Transverse colon (tissue), 4 donors: Measurements from ENCODE around the gene FBXO40. TPM values are rescaled to one million over a fixed set of nuclear protein-coding genes. Genes with fewer than 3 reads are reported as not detected.

ENCODE experiments used
- DNase-seq: peaks from one replicate; pipeline ENCODE4 v3.0.0-alpha.2; 2019
- H3K27ac ChIP-seq, 4 donors: fragments of 200-600 bp; sonication (generic); 2 replicates each; pipeline ENCODE4 v1.5.1; 2016 to 2018; ENCODE audit warnings: inconsistent platforms in 4 of 4
- H3K27me3 ChIP-seq: fragments of 200-600 bp; sonication (generic); 2 replicates; pipeline ENCODE4 v1.5.1; 2017; ENCODE audit warnings: inconsistent platforms
- H3K36me3 ChIP-seq, 4 donors: fragments of 200-600 bp; sonication (generic); 2 replicates each; pipeline ENCODE4 v1.5.1; 2017 to 2019; ENCODE audit warnings: inconsistent platforms in 4 of 4
- H3K4me1 ChIP-seq, 4 donors: fragments of 200-600 bp; sonication (generic); 2 replicates each; pipeline ENCODE4 v1.5.1; 2017 to 2020; ENCODE audit warnings: inconsistent platforms in 4 of 4
- H3K4me3 ChIP-seq, 4 donors: fragments of 200-600 bp; sonication (generic); 1 replicate in 1 of 4; 2 replicates in 3 of 4; pipeline versions ENCODE4 v1.5.1 to v1.6.1; 2017 to 2019; ENCODE audit warnings: inconsistent platforms in 4 of 4
- H3K9me3 ChIP-seq, 2 donors: fragments of 200-600 bp; sonication (generic); 2 replicates each; pipeline ENCODE4 v1.5.1; 2017 to 2019; ENCODE audit warnings: inconsistent platforms in 2 of 2
- EP300 ChIP-seq: sonication (generic); formaldehyde crosslinking; IDR thresholded peaks from one replicate; pipeline ENCODE4 v1.6.1; 2017; ENCODE audit warnings: antibody characterized with exemption, low read depth
- POLR2A ChIP-seq: fragments of 450-650 bp; IDR thresholded peaks from one replicate; pipeline ENCODE4 v1.6.1; 2016; ENCODE audit warnings: antibody characterized with exemption, mild to moderate bottlenecking, moderate library complexity
- POLR2AphosphoS5 ChIP-seq, 3 donors: sonication (generic); formaldehyde crosslinking; IDR thresholded peaks; one replicate each; pipeline ENCODE4 v1.6.1; 2016; ENCODE audit warnings: antibody characterized with exemption in 3 of 3
- WGBS, 2 donors: methylation state at CpG; one replicate each; pipeline ENCODE4 v1.1.5; 2018; ENCODE audit warnings: low coverage in 1 of 2; 5-methylcytosine and 5-hydroxymethylcytosine counted together
- in situ Hi-C, 4 donors: fragments of 200-750 bp; cut with MboI; loops; one replicate each; pipeline versions ENCODE4 v1.15.0 to v1.15.1; 2017; ENCODE audit warnings: low sequenced_read_pairs in 3 of 4, low pct_ligation_motif_present in 1 of 4, low pct_unique_long_range_greater_than_20kb in 1 of 4
- intact Hi-C: fragments of 100-400 bp; cut with DNase I; formaldehyde crosslinking; loops from one replicate; pipeline ENCODE4 v1.15.1; 2023; ENCODE audit warnings: low total_unique reads
- total RNA-seq, 4 donors: library from RNA; depleted of rRNA; stranded (reverse); fragments of >200 nt; gene quantifications; one replicate each; pipeline ENCODE4 v1.1.0, GENCODE V29; 2016
- TF ChIP-seq, protein P1 (sequence below), 5 experiments: fragments of 200-600 bp in 3 of 5; fragments of 450-650 bp in 2 of 5; sonication (generic) in 3 of 5; IDR thresholded peaks; 1 replicate in 2 of 5; 2 replicates in 3 of 5; pipeline ENCODE4 v1.5.1; 2016 to 2017; ENCODE audit warnings: antibody characterized with exemption in 5 of 5, inconsistent platforms in 3 of 5, mild to moderate bottlenecking in 2 of 5, moderate library complexity in 1 of 5

FBXO40 gene
- total RNA-seq, 4 donors from 2014 or later, result not detected

DNA sequence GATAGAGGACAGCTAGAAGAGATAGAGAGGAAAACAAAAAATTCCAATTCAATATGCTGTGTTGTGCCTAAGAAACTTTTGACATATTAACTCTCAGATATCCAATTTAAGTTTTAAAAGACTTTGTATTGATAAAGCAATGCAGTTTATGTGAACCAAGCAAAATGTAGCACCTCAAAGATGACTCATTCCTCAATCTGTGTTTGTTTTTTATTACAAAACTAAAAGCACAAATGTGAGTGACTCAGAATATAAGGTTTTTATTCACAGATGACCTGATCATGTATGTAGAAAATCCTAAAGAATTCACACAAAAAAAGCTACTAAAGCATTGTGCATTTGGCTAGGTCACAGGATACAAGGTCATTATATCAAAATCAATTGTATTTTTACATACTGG is 56.5 kb downstream of the FBXO40 start:
- no peak for DNase-seq
- no peak overlapping the region for H3K4me3 ChIP-seq
- no peaks in the 10 kb centered on the region for H3K9me3 ChIP-seq
- intact Hi-C loops (no loop called here), in situ Hi-C loops (no loop called here)
- H3K36me3 ChIP-seq, result no peaks in the 10 kb centered on the region
- H3K4me1 ChIP-seq, result peaks cover 0 to 7% (median 0%) of the 10 kb centered on the region in 4 donors
- H3K27me3 ChIP-seq, result no peaks in the 10 kb centered on the region
- no peak overlapping the region for H3K27ac ChIP-seq
- TF ChIP-seq POLR2A (no peak), POLR2AphosphoS5 (IDR thresholded peaks at IDR 0.05) (no peak), EP300 (no peak)
- TF ChIP-seq, protein P1, sequence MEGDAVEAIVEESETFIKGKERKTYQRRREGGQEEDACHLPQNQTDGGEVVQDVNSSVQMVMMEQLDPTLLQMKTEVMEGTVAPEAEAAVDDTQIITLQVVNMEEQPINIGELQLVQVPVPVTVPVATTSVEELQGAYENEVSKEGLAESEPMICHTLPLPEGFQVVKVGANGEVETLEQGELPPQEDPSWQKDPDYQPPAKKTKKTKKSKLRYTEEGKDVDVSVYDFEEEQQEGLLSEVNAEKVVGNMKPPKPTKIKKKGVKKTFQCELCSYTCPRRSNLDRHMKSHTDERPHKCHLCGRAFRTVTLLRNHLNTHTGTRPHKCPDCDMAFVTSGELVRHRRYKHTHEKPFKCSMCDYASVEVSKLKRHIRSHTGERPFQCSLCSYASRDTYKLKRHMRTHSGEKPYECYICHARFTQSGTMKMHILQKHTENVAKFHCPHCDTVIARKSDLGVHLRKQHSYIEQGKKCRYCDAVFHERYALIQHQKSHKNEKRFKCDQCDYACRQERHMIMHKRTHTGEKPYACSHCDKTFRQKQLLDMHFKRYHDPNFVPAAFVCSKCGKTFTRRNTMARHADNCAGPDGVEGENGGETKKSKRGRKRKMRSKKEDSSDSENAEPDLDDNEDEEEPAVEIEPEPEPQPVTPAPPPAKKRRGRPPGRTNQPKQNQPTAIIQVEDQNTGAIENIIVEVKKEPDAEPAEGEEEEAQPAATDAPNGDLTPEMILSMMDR (IDR thresholded peaks at IDR 0.05), result no peak

GRCh38 chr3:121651684-121652083 is 58.5 kb downstream of the FBXO40 start:
- no peak for DNase-seq
- H3K4me3 ChIP-seq, result no peak overlapping the region
- in situ Hi-C loops (no loop called here), intact Hi-C loops (no loop called here)
- no peak for TF ChIP-seq POLR2A
- TF ChIP-seq EP300, result no peak
- TF ChIP-seq, protein P1 (IDR thresholded peaks at IDR 0.05), result no peak
- TF ChIP-seq POLR2AphosphoS5 (IDR thresholded peaks at IDR 0.05), result no peak
- H3K4me1 ChIP-seq, result peaks cover 0 to 7% (median 0%) of the 10 kb centered on the region in 4 donors
- no peaks in the 10 kb centered on the region for H3K9me3 ChIP-seq
- H3K36me3 ChIP-seq, result no peaks in the 10 kb centered on the region
- H3K27me3 ChIP-seq, result no peaks in the 10 kb centered on the region
- H3K27ac ChIP-seq, result no peak overlapping the region

DNA sequence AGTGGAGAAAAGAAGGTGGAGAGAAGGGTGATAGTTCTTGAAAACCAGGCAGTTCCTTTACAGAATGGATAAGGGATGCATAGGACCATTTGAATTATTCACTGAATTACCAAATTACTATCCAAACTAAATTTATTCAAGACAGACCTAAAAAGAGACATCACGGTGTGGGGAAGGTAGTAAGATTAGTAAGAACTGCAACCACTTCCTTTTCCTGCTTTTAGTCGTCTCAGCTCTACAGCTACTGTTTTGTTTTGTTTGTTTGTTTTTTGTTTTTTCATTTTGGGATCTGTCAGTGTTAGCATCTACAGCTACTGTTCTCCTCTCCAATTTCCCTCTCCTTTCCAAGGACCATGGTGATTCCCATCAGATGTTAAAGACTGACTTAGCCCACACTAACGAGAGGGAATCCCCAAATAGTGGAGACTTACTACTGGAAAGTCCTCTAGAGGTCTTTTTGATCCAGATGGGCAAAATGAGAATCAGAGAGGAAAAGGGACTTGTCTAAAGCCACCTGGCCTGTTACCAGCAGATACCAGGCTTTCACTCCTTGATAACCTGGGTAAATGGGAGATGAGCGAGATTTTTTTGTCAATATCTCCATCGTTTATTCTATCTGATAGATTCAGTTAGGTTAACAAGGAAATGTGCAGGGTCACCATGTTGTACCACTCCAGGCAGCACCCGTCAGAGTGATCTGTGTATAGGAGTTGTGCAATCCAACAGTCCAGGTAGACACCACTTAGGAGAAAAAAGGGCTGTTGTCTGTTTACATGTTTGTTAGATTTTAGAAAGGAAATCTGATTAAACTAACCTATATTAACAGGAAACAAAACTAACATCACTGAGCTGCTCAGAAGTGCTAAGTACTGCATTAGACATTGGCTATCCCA is 61.6 kb downstream of the FBXO40 start:
- intact Hi-C loops, result no loop called here
- TF ChIP-seq POLR2A (no peak), POLR2AphosphoS5 (IDR thresholded peaks at IDR 0.05) (no peak), EP300 (no peak)
- TF ChIP-seq, protein P1 (IDR thresholded peaks at IDR 0.05), result no peak
- Histone ChIP-seq H3K4me3 (no peak overlapping the region), H3K27me3 (no peaks in the 10 kb centered on the region), H3K27ac (no peak overlapping the region), H3K4me1 (peaks cover 0 to 3% (median 0%) of the 10 kb centered on the region in 4 donors), H3K36me3 (no peaks in the 10 kb centered on the region), H3K9me3 (no peaks in the 10 kb centered on the region)
- in situ Hi-C loops, result no loop called here
- no peak for DNase-seq
- 61 to 73% methylated on average over 5 to 6 of the region's 6 CpGs for WGBS, 2 donors

DNA sequence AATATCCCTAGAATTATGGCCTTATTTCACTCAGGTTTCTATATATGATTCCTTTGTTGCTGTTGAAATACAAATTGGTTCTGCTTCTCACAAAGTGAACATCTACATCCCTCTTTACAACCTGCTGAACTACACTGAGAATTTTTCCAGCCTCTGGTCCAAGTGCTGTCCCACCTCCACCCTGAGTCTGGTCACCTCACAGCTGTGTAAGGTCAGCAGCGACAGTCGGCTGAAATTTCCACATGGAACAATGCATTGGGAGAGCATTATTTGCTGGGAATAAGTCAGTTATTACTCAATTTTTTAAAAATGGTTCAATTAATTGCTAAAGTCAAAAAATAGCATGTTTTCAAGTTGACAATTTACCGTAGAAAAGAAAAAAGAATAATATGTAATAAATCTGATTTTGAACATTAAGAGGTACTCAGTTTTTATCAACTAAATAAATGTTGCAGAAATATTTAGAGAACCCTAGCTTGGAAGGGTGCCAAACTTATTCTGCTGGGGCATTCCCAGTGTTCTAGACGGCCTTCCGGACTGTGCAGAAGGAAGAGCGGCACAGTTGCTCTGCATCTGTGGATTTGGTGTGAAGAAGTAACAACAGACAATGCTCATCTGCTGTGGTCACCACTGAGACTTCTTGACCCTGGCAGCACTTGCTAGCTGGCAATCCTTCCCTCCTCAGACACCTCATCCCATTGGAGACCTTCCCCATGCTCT is 65.7 kb downstream of the FBXO40 start:
- in situ Hi-C loops (no loop called here), intact Hi-C loops (no loop called here)
- TF ChIP-seq EP300 (no peak), POLR2A (no peak), POLR2AphosphoS5 (IDR thresholded peaks at IDR 0.05) (no peak)
- TF ChIP-seq, protein P1 (IDR thresholded peaks at IDR 0.05), result no peak
- WGBS, 2 donors, result 74 to 79% methylated on average over 6 of the region's 6 CpGs
- H3K27ac ChIP-seq, result peak overlapping the region in 2 of 4 donors; percentile 78 to 82
- H3K9me3 ChIP-seq, result no peaks in the 10 kb centered on the region
- peaks cover 0 to 3% (median 0%) of the 10 kb centered on the region in 4 donors for H3K4me1 ChIP-seq
- peaks cover 0 to 10% (median under 1%) of the 10 kb centered on the region in 4 donors for H3K36me3 ChIP-seq
- H3K4me3 ChIP-seq, result peak overlapping the region in 1 of 4 donors; percentile 36
- DNase-seq, result no peak
- no peaks in the 10 kb centered on the region for H3K27me3 ChIP-seq
